Vagina (tissue), 2 donors: ENCODE measurements around the gene BTBD8. TPM values are rescaled to one million over a fixed set of nuclear protein-coding genes. Genes with fewer than 3 reads are reported as not detected.

ENCODE experiments used
- DNase-seq, 2 donors: peaks; one replicate each; pipeline ENCODE4 v3.0.0-alpha.2; 2017; ENCODE audit errors: extremely low spot score in 2 of 2
- H3K27ac ChIP-seq: fragments of 200-600 bp; sonication (generic); one replicate; pipeline ENCODE4 v1.5.1; 2019
- H3K27me3 ChIP-seq: fragments of 200-600 bp; sonication (generic); one replicate; pipeline ENCODE4 v1.5.1; 2019
- H3K36me3 ChIP-seq, 2 donors: fragments of 200-600 bp; sonication (generic); one replicate each; pipeline ENCODE4 v1.5.1; 2017 to 2019
- H3K4me1 ChIP-seq: fragments of 200-600 bp; sonication (generic); one replicate; pipeline ENCODE4 v1.5.1; 2019
- H3K4me3 ChIP-seq, 2 donors: fragments of 200-600 bp; sonication (generic); 1 replicate in 1 of 2; 2 replicates in 1 of 2; pipeline ENCODE4 v1.5.1; 2016 to 2019
- H3K9me3 ChIP-seq: fragments of 200-600 bp; sonication (generic); one replicate; pipeline ENCODE4 v1.5.1; 2019
- POLR2A ChIP-seq, 2 donors: fragments of 450-650 bp; IDR thresholded peaks; one replicate each; pipeline ENCODE4 v1.6.1; 2017; ENCODE audit warnings: antibody characterized with exemption in 2 of 2, mild to moderate bottlenecking in 2 of 2, moderate library complexity in 2 of 2
- POLR2AphosphoS5 ChIP-seq, 2 donors: sonication (generic); formaldehyde crosslinking; IDR thresholded peaks; one replicate each; pipeline ENCODE4 v1.9.0; 2017; ENCODE audit warnings: antibody characterized with exemption in 2 of 2, mild to moderate bottlenecking in 2 of 2, low read depth in 1 of 2; ENCODE audit not compliant: insufficient read depth in 1 of 2
- intact Hi-C: fragments of 100-400 bp; cut with DNase I; formaldehyde crosslinking; loops from one replicate; pipeline ENCODE4 v1.15.1; 2023
- total RNA-seq: library from RNA; depleted of rRNA; stranded (reverse); fragments of >200 nt; gene quantifications from one replicate; pipeline ENCODE4 v1.2.3, GENCODE V29; 2016
- TF ChIP-seq, protein P1 (sequence below), 3 experiments: fragments of 450-650 bp in 2 of 3; fragments of 200-600 bp in 1 of 3; sonication (generic) in 1 of 3; IDR thresholded peaks; one replicate each; pipeline ENCODE4 v1.5.1; 2017 to 2019; ENCODE audit warnings: antibody characterized with exemption in 3 of 3, mild to moderate bottlenecking in 2 of 3, moderate library complexity in 2 of 3

The BTBD8 gene
- total RNA-seq, 1 donor from 2014 or later, result 6.1 TPM

DNA sequence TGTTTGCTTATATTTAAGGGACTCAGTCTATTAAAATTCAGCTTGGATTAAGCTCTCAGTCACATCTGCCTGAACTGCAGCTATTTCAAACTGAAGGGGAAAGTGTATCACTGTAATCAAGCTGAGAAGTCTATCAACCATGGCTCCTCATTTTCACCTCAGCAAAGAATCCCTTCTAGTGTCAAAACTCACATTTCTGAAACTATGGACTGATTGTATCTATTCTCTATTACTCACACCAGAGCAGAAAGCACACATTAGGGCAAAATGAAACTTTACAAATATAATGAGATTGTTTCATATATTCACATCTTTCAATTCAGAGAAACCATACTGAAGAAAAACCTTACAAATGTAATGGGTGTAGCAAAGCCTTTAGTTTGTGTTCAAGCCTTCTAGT lies 123.0 kb downstream of the BTBD8 start:
- Histone ChIP-seq H3K36me3 (no peaks in the 10 kb centered on the region), H3K4me3 (no peak overlapping the region), H3K27me3 (no peaks in the 10 kb centered on the region), H3K27ac (no peak overlapping the region), H3K4me1 (no peaks in the 10 kb centered on the region), H3K9me3 (no peaks in the 10 kb centered on the region)
- no peak for DNase-seq
- TF ChIP-seq POLR2A (IDR thresholded peaks at IDR 0.05) (no peak), POLR2AphosphoS5 (IDR thresholded peaks at IDR 0.05; ENCODE audit: insufficient read depth in 1 of 2, low read depth in 1 of 2) (no peak)
- TF ChIP-seq, protein P1, sequence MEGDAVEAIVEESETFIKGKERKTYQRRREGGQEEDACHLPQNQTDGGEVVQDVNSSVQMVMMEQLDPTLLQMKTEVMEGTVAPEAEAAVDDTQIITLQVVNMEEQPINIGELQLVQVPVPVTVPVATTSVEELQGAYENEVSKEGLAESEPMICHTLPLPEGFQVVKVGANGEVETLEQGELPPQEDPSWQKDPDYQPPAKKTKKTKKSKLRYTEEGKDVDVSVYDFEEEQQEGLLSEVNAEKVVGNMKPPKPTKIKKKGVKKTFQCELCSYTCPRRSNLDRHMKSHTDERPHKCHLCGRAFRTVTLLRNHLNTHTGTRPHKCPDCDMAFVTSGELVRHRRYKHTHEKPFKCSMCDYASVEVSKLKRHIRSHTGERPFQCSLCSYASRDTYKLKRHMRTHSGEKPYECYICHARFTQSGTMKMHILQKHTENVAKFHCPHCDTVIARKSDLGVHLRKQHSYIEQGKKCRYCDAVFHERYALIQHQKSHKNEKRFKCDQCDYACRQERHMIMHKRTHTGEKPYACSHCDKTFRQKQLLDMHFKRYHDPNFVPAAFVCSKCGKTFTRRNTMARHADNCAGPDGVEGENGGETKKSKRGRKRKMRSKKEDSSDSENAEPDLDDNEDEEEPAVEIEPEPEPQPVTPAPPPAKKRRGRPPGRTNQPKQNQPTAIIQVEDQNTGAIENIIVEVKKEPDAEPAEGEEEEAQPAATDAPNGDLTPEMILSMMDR (IDR thresholded peaks at IDR 0.05), result no peak
- intact Hi-C loops, result no loop called here

DNA sequence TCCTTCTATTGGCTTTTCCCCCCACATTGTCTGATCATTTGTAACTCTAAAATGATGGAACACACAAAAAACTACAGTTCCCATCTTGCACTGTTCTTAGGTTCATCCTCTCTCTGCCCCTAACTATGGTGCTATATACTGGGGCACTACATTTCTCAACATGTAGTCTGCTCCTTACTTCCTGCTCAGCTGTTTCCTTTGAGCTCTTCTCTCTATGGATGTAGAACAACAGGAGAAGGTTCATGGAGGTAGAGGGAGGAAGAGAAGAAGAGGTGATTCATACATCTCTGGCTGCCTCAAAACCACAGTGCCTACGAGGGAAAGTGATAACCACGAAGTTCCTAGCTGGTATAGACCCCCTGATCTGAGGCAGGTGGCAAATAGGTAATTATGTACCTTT lies 130.6 kb downstream of the BTBD8 start:
- Histone ChIP-seq H3K27ac (no peak overlapping the region), H3K4me1 (no peaks in the 10 kb centered on the region), H3K36me3 (no peaks in the 10 kb centered on the region), H3K27me3 (no peaks in the 10 kb centered on the region), H3K4me3 (no peak overlapping the region), H3K9me3 (no peaks in the 10 kb centered on the region)
- intact Hi-C loops, result no loop called here
- TF ChIP-seq POLR2A (IDR thresholded peaks at IDR 0.05) (no peak), POLR2AphosphoS5 (IDR thresholded peaks at IDR 0.05; ENCODE audit: insufficient read depth in 1 of 2, low read depth in 1 of 2) (no peak)
- TF ChIP-seq, protein P1 (IDR thresholded peaks at IDR 0.05), result no peak
- no peak for DNase-seq

DNA sequence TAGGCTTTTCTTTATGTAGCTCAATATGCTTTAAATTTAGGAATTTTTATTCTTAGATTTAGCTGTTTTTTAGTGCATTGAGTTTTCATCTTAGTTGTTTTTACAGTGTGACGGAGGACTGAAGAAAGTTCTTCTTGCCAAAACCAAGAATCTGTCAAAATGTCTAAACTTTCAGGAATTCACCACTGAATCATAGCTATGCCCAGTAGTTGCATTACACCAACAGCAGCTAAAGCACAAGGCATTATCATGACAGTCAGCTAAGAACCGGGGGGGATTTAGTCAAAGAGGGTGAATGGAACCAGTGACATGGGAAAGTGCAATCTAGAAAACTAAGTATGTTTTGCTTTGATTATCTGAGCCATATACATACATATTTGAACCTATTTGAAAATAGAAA lies 131.0 kb downstream of the BTBD8 start:
- Histone ChIP-seq H3K27me3 (no peaks in the 10 kb centered on the region), H3K27ac (no peak overlapping the region), H3K36me3 (no peaks in the 10 kb centered on the region), H3K4me3 (no peak overlapping the region), H3K4me1 (no peaks in the 10 kb centered on the region), H3K9me3 (no peaks in the 10 kb centered on the region)
- intact Hi-C loops, result no loop called here
- DNase-seq, result no peak
- TF ChIP-seq, protein P1 (IDR thresholded peaks at IDR 0.05), result no peak
- TF ChIP-seq POLR2A (IDR thresholded peaks at IDR 0.05) (no peak), POLR2AphosphoS5 (IDR thresholded peaks at IDR 0.05; ENCODE audit: insufficient read depth in 1 of 2, low read depth in 1 of 2) (no peak)

DNA sequence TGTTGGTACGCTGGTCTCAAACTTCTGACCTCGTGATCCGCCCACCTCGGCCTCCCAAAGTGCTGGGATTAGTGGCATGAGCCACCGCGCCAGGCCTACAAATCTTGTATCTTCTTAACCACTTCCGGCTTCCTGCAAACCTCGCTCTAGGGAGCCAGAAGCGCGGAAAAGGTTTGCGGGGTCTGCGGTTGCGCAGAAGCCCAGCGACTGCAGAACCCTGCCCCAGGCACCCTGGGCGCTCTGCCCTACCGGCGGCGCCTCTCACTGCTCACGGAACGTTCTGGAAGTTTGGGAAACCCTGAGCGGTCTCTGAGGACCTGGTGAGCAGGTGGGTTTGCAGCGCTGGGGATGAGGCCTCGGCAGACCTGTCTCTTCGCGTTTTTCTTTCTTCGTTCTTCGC lies 137.6 kb downstream of the BTBD8 start, which contains the start of gene C1orf146:
TSS of gene C1orf146 (plus strand) at position 195 of the 400 bp plus-strand sequence. CDS start 13,506 bp downstream, outside the sequence.
- Histone ChIP-seq H3K4me3 (no peak within 1 kb of the TSS), H3K9me3 (no peaks in the 10 kb centered on the region), H3K27me3 (no peaks in the 10 kb centered on the region), H3K4me1 (no peaks in the 10 kb centered on the region), H3K27ac (no peak within 1 kb of the TSS), H3K36me3 (no peaks in the 10 kb centered on the region)
- no peak for DNase-seq
- intact Hi-C loops, result no loop called here
- TF ChIP-seq, protein P1 (IDR thresholded peaks at IDR 0.05), result no peak
- TF ChIP-seq POLR2A (IDR thresholded peaks at IDR 0.05) (no peak), POLR2AphosphoS5 (IDR thresholded peaks at IDR 0.05; ENCODE audit: insufficient read depth in 1 of 2, low read depth in 1 of 2) (no peak)

DNA sequence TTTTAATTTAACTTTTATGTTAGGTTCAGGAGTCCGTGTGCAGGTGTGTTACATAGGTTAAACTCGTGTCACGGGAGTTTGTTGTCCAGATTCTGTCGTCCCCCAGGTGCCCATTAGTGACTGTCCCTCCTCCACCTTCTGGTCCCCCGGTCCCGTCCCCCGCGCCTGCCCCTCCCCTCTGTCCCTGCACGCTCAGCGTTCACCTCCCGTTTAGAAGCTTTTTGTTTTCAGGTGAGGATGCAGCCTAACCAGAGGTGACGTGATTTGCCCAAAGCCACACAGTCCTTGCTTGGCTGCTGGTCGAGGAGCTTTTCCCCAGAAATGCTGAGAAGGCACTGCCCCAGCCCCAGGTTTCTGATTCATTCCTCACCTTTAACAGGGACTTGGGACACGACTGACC lies 138.4 kb downstream of the BTBD8 start:
- Histone ChIP-seq H3K4me1 (no peaks in the 10 kb centered on the region), H3K9me3 (no peaks in the 10 kb centered on the region), H3K36me3 (no peaks in the 10 kb centered on the region), H3K4me3 (no peak overlapping the region), H3K27me3 (no peaks in the 10 kb centered on the region), H3K27ac (no peak overlapping the region)
- no peak for TF ChIP-seq POLR2AphosphoS5 (IDR thresholded peaks at IDR 0.05; ENCODE audit: insufficient read depth in 1 of 2, low read depth in 1 of 2)
- no peak for TF ChIP-seq POLR2A (IDR thresholded peaks at IDR 0.05)
- TF ChIP-seq, protein P1 (IDR thresholded peaks at IDR 0.05), result no peak
- no peak for DNase-seq
- intact Hi-C loops, result no loop called here
